K562 treated with DMSO at 1 percent for 12 hours (cell line): ENCODE results near the gene LARP1. TPM values are rescaled to one million over a fixed set of nuclear protein-coding genes. Genes with fewer than 3 reads are reported as not detected.

Source experiments
- total RNA-seq: library from RNA; unstranded; fragments of 300-600 nt; gene quantifications from 2 replicates; pipeline ENCODE4 v1.2.3, GENCODE V29; 2022; ENCODE audit not compliant: insufficient read depth

The LARP1 gene
- total RNA-seq: 25.6 and 83.2 TPM in 2 replicates

DNA sequence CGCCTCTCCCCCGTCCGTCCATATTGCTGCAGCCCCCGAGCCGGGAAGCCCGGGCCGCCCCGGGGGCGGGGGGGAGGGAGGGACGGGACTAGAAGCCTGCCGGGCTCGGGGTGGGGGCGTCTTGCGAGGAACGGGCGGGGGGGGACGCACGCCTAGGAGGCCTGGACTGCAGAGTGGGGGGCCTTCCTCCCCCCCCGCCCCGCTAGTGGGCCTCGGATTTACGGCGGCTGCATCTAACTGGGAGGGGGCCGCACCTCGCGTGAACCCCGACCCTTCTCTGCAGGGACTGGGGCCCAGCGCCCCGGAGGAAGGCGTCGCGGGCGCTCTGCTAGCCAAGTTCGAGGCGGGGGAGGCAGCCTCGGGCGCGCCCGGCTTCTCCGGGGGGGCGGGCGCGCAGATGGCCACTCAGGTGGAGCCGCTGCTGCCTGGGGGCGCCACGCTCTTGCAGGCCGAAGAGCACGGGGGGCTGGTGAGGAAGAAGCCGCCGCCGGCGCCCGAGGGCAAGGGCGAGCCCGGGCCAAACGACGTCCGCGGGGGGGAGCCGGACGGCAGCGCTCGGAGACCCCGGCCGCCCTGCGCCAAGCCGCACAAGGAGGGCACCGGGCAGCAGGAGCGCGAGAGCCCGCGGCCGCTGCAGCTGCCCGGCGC is at the start of gene LARP1:
Gene LARP1, plus strand, starts transcription at position 17 of the 648 bp plus-strand sequence. Its CDS starts 381 bp downstream, at position 398.

DNA sequence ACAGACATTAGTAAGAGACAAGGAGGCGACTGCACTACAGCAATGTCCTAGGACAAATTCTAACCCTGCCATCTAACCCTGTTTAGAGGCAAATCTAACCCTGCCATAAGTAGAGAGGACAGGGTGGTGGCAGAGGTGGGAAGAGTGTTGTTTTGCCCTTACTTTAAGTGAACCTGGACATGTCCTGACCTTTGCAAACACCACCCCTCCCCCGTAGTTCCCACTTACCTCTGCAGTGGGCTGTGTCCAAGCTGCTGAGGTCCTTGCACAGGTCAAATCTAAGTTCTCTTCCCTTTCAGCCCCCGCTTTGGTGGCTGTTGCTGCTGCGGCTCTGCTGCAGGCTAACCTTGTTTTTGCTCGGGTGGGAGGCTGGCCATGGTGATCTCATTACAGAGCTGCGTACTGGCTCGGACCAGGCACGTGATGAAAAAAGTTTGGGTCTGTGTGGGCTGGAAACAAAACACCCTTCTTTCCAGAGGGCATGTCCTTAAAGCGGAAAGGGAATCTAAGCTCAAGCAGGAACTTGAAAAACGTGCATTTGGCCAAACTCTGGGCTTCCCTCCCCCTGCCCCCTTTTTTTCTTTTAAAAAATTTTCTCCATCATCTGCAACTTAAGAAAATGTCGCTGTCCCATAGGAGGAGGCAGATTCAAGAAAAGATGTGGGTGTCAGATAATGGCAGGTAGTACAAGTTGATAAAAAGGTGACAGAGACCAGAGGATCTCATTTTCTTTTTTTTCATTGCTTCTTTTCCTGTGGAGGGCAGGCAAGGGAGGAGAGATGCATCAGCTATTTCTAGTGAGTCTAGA is 95.3 kb downstream of the LARP1 start, which contains the start of gene FAXDC2:
Gene FAXDC2, minus strand, starts transcription at position 349 of the 808 bp plus-strand sequence. CDS start 12,425 bp downstream, outside the sequence.

DNA sequence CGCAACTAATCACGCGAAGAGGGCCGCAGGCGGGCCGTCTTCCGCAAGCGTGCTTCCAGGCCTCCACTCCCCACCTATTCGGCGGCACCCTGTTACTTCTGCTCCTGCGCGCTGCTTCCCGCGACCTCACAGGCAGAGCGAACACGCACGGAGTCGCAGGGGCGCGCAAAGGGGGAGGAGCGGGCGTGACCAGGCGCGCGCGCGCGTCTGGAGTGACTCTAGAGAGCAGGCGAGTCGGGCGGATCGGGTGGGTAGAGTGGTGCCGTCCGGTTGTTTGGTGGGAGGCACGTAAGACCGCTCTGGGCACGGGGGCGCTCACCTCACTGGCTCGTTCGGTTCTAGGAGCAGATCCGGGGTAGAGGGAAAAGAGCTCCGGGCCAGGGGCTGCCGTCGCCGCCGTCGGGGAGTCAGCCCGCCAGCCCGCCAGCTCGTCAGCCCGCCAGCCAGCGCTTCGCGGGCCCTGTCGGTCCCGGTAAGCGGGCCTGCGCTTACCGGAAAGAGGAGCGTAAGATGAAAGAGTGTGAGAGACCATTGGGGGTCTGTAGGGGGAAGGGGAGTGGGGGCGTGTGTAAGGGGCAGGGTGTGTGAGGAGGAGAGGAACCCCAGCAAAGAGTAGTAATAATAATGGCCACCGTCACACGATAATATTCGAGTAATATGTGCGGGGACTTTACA is 103.3 kb downstream of the LARP1 start, which contains the start of gene CNOT8:
Gene CNOT8, plus strand, starts transcription at position 331 of the 675 bp plus-strand sequence. CDS start 4,652 bp downstream, outside the sequence.

Other genes starting within 250 kb of the LARP1 start
- gene FAXDC2, start 95.2 kb downstream of the LARP1 start, total RNA-seq: 7.5 and 22.8 TPM in 2 replicates
- gene CNOT8, start 103.2 kb downstream of the LARP1 start, total RNA-seq: 35.7 and 71.1 TPM in 2 replicates
- 3.1 and 9.9 TPM in 2 replicates for gene GEMIN5, start 182.8 kb downstream of the LARP1 start, total RNA-seq
- gene MRPL22, start 185.7 kb downstream of the LARP1 start, total RNA-seq: 52.0 and 70.9 TPM in 2 replicates